CD4-positive, alpha-beta T cell treated with Interleukin-15 for 4 hours (primary cell): ENCODE results near the gene PLAAT5.

ENCODE experiments used
- DNase-seq: peaks from one replicate; pipeline ENCODE4 v3.0.0-alpha.2; 2020; ENCODE audit warnings: low spot score

Gene PLAAT5

DNA sequence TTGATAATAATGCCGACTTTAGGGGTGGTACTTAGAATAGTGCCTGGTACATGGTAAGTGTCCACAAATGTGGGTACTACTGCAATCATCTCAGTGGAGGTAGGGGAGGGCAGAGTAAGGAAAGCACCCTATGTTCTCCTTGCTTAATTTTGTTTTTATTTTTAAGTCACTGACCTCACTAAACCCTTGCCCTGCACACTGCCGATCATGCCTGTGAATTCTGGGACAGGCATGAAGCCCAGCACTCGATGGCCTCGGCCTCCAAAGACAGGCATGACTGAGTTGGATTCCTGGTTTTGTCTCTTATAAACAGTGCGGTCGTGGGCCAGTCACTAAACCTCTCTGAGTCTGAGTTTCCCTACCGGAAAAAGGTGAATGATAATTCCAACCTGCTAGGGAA, 21.8 kb upstream of the PLAAT5 start:
- DNase-seq = no peak

DNA sequence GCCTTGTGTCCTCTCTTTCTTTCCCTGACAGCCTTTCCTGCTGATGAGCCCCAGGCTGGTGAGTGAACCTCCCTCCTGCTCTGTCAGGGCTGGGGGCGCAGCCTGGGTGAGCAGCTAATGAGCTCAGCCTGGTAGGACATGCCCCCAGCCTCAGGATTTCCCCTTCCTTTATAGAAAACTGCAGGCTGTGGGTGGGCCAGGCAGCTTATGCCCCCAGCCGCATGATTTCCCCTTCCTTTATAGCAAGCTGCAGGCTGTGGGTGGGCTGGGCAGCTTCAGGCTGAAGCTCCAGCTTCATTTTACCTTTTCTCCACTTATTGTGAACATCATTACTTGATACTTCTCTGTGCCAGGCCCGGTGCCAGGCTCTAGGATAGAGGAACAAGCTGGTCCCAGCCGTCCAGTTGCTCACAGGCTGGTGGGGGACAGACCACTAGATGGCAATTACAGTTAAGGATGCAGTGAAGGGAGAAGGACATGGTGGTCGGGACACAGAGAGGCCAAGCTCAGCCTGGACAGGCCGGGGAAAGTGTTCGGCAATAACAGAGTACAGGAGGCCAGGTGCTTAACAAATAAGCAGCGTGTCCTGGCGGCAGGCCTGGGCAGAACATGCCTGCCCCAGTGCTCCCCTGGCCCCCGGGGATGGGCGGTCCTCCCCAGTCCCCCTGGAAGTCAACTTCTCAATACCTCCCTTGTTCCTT, 20.2 kb upstream of the PLAAT5 start:
- DNase-seq = no peak

DNA sequence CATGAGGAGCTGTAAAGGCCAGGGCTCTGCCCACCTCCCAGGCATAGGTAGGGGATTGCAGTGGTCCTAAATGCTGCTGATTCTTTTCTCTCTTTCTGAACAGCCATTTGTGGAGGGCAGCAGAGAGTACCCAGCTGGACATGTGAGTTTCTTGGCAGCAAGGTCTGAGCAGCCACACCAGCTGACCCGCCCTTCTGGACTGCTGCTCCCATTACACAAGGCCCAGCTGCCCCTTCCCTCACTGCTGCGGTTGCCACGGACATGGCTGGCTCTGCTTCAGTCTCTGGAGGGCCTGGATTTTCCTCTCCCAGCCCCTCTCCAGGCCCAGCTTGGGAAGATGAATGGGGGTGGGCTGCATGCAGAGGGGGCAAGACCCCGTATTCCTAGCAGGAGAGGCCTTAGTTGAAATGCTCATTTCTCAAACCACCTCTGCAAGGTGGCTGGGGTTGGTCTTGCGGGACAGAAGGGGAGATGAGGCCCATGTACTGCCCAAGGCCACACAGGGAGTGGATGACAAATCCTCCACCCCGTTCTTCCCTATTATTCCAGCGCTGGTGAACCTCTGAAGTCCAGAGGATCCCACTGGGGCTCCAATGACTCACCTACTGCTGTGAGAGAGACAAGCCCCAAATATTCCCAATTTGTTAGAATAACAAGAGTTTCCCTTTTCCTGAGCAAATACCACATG, 19.5 kb upstream of the PLAAT5 start:
- DNase-seq = no peak

DNA sequence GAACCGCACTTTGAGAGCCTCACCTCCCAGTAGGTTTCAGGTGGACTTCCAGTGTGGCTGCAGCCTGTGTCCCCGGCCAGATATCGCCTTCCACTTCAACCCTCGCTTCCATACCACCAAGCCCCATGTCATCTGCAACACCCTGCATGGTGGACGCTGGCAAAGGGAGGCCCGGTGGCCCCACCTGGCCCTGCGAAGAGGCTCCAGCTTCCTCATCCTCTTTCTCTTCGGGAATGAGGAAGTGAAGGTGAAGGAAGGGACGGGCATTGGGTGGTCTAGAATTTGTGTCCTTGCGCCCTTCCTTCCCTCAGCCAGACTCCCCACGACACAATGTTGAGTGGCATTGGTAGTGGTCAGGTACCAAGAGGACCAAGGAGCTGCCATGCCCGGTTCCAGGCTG, 17.8 kb upstream of the PLAAT5 start:
- DNase-seq = no peak

DNA sequence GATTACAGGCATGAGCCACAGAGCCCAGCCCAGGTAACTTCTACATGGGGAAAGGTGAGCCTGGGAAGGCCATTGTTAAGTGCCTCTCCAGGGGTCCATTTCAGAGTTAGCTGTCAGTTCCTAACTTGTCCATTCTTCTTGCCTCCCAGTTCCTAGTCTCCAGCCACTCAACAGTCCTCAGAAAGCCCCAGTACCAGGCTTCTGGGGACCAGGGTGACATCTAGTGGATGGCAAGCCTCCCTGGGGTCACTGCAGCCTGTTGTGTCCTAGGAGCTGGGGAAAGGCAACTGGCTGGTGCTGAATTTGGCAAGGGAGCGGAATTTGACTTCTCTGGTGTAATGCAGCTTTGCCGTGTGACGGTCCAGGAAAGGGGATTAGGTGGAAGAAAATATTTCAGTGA, 17.0 kb upstream of the PLAAT5 start:
- DNase-seq = no peak

DNA sequence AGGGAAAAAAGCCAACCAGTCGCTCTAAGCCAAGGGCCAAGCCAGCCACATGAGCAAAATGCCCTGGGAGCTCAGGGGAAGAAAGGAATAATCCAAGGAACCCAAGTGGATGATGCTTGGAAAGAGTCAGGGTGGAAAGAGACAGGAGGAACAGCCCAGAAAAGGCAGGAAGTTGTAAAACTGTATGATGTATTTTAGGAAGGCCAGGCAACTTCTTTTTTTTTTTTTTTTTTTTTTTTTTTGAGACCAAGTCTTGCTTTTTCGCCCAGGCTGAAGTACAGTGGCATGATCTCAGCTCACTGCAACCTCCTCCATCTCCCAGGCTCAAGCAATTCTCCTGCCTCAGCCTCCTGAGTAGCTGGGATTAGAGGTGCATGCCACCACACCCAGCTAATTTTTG, 16.5 kb upstream of the PLAAT5 start:
- no peak for DNase-seq

DNA sequence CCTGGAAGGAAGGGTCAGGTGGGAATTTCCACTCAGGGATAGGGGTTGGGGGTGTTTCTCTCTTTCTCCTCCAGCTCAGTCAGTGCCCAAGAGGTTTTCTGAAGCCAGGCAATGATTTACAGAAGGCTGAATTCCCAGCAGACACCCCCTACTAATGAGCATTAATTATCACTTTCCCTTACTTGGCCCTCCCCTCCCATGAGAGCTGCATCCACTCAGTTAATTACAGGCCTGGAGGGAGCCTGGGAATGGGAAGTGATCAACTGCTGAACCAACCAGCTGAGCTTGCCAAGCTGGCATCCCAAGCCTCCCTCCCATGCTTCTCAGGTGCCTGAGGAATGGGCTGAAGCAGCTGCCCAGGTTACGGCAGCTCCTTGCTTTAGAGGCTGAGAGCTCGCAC, 15.9 kb upstream of the PLAAT5 start:
- DNase-seq = no peak

DNA sequence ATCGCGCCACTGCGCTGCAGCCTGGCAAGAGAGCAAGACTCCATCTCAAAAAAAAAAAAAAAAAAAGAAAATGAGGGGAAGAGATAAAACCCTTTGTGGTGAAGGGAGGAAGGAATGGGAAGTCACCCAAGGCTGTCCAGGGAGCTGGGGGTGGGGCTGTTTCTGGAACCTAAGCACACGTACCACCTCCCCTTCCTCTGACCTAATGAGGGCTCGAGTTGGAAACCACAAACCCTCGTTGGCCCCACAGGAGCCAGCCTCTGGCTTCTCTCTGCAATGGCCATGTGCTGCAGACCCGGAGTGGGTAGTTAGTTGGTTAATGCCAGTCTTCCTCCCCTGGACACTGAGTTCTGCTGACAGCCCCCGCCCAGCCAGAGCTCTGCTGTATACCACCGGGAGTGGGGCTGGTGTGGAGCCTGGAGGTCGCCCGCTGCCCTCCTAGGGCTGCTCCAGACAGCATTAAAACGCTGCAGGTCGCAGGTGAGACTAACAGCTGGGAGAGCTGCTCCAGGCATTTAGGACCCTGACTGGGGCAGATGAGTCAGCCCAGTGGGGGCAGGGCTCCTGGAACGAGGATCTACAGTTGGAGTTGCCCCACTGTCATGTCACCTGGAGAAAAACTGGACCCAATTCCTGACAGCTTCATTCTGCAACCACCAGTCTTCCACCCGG, 15.0 kb upstream of the PLAAT5 start, which contains the start of gene LGALS12:
LGALS12 (plus strand) TSS at position 228 of the 672 bp plus-strand sequence; CDS start at position 603, 375 bp downstream.
- no peak for DNase-seq

DNA sequence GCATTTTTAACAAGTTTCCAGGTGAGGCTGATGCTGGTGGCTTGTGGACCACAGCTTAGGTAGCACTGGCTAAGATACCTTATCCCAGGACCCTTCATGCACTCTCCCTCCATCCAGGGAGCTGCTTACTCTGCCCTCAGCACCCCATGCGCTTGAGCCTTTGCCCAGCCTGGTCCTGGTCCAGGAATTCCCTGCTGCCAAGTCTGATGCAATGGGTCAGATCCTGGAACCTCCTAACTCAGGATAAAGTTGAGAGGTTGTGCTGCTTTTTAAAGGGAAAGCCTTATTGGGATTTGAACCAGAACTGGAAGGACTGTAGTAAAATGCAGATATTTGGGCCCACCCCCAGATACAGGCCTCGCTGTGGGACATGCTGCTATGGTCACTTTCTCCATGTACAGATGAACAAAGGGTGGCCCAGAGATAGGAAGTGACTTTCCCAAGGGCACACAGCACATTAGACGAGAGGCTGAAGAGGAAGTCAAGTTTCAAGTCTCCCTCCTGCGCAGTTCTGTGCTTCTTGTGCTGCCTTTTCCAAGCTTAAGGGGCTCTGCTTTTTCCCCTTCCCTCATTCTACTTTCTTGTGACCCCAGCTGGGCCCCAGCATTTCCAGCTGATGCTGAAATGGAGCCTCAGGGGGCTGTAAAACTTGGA, 14.1 kb upstream of the PLAAT5 start:
- DNase-seq = no peak

DNA sequence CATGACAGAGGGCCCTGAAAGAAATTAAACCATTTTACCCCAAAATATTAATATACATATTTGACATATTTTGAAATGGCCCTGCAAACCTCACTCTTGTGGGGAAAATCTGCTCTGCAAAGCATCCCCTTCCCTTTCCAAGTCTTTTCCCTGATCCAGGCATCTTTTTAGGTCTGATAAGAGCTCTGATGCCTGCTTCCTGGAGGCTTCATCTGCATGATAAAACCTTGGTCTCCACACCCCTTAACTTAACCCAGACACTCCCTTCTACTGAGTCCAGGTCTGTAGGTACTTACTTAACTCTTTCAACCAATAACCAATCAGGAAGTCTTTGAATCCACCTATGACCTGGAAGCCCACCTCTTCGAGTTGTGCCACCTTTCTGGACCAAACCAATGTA, 13.1 kb upstream of the PLAAT5 start:
- DNase-seq = no peak

DNA sequence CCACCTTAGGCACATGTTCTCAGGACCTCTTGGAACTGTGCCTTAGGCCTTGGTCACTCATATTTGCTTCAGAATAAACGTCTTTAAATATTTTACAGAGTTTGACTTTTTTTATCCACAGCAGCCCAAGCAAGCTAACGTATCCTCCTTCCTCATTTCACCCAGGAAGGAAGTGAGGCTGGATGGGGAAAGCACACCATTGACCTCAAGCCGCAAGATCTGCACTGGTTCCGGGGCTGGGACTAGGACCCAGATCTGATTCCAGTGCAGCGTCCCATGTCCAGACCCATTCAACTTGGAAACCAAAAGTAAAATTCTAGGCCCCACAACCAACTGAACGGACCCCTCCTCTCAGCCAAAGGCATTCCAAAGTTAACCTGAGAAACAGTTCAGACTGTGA, 12.5 kb upstream of the PLAAT5 start:
- no peak for DNase-seq

DNA sequence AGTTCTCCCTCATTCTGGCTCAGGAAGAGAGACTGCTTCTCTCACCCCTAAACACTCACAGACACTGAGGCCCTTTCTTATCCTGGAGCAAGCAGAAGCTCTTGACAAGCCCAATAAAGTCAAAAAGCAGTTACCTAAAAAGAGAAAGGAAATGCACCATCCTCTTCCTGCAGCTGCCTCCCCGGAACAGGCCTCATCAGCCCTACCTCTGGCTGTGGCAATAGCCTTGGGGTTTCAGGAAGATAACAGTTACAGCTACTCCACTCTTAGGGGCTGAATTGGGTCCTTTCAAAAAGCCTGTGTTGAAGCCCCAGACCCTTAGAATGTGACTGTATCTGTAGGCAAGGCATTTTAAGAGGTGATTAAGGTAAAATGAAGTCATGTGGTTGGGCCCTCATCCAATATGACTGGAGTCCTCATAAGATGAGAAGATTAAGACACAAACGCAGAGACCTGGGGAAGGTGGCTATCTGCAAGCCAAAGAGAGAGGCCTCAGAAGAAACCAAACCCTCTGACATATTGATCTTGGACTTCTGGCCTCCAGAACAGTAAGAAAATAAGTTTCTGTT, 11.4 kb upstream of the PLAAT5 start:
- no peak for DNase-seq

DNA sequence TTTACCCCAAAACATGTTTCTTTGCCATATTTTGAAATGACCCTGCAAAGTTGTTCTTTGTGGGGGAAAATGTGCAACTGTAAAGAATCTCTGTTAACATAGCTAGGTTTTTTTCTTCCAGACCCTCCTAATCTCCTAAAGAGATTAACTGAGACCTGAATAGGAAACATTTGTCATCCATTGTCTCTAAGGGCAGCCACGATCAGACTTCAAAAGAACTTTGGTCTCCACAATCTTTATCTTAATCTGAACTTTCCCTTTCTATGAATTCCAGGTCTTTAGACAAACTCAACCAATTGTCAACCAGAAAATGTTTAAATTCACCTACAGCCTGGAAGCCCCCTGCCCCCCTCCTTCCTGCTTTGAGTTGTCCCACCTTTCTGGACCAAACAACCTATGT, 10.3 kb upstream of the PLAAT5 start:
- no peak for DNase-seq

DNA sequence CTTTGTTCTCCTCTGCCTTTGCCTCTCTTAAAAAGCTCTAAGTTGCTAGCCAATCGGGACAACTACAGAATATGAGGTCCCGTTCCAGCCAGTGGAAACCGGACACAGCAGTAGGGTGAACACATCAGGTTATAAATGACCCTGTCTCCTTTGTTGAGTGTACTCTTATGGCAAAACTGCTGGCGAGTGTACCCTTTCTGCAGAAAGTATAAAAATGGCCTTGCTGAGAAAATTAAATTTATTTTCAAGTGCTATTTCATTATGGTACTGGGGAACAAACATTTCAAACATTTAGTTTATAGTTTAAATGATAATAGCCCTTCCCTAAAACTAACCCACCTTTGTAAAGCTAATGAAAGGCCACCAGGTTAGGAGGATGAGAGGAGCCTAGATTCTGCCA, 8.9 kb upstream of the PLAAT5 start:
- DNase-seq = no peak

DNA sequence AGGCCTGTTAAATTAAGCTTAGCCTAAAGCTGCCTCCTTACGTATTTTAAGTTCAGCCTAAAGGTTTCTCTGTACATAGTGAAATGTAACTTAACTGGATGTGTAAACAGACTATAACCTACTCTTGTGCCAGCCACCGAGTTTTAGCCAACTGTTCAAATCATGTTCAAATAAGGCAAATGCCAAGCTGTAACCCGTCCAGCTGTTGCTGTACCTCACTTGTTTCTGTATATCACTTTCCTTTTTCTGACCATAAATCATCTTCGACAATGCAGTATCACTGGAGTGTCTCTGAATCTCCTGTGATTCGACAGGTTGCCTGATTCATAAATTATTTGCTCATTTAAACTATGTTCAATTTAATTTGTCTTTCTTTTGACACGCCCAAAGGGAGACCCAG, 4.0 kb upstream of the PLAAT5 start:
- no peak for DNase-seq

DNA sequence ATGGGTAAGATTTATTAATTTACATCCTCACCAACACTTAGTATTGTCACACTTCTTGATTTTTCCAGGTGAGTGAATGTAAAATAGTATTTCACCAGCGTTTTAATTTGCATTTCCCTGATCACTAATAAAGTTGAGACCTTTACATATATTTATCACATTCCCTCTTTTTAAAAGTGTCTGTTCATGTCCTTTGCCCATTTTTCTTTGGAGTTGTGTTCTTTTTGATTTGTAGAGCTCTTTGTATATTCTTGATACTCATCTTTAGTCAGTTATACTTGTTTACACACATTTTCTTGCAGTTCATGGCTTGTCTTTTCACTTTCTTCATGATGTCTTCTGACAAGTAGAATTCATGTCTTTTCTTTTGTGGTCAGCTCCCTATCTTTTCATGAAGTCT, 2.2 kb upstream of the PLAAT5 start:
- DNase-seq = no peak

DNA sequence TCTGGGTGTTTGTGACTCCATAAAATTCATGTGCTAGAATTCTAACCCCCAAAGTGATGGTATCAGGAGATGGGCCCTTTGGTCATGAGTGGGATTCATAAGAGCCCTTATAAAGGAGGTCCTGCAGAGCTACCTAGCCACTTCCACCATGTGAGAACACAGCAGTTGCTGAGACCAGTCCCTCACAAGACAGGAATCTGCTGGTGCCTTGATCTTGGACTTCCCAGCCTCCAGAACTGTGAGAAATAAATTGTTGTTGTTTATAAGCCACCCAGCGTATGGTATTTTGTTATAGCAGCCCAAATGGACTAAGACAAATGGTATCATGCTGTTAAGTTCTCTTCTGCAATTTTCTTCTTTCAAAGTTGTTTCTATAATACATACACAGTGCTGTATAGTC, 1.5 kb upstream of the PLAAT5 start:
- DNase-seq = no peak

DNA sequence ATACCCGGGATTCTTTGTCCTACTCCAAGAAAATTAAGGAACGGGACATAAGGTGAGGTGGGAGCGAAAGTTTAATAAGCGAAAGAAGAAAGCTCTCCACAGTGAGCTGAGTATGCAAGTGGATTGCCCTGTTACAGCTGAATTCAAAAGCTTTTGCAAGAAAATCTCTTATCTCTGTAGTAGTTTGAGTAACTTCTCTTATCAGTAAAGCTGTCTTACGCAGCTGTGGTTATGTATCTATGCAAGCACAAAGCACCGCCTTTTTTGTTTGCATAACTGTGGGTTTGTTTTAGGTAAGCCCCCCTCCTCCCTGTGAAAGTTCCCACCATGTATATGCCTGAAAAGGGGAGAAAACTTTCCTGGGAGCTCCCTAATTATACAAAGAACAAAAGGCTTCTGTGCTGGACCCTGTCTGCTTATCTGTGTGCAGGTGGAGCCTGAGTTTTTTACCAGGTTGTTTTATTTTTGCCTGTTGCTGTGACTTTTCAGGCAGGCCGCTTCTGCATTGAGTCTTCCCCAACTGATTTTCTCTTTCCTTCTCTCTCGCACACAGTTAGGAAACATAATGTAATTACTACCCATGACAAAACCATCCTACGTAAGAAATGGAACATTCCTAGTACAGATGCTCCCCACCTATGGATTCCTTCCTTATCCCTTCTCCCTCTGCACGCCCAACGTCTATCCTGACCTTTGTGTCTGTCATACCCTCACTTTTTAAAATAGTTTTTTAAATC, 837 bp upstream of the PLAAT5 start:
- no peak for DNase-seq

DNA sequence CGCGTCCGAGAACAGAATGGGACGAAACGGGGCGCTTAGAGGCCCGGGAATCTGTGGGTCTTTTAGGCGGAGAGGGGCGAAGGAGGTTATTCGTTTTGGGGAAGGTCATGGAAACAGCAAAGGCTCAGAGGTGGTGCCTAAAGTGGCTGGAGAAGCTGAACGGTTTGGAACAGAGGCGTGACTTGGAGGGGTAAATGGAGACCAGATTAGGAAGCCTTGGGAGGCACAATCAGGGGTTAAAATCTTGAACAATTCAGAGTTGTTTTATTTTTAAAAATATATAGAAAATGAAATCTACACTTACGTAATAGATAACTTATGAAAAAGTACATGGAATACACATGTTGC, 247 bp upstream of the PLAAT5 start:
- no peak for DNase-seq

DNA sequence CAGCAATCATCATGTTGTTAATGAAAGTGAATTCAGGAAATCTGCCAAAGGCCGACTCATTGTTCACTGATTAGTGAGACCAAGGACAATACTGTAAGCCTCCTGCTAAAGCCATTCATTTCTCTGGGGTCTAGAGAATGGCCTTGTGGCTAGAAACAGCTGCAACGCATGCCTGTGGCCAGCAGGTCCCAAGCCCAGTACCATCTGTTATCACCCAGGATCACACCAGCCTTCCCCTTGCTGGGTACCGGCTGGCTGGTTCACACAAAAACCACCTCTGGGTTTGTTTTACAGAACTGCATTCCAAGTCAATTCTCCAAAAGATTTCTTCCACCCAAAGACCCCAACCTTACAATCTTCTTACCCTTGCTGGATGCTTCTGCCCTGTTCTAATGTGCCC, 1.1 kb downstream of the PLAAT5 start:
- DNase-seq = no peak

DNA sequence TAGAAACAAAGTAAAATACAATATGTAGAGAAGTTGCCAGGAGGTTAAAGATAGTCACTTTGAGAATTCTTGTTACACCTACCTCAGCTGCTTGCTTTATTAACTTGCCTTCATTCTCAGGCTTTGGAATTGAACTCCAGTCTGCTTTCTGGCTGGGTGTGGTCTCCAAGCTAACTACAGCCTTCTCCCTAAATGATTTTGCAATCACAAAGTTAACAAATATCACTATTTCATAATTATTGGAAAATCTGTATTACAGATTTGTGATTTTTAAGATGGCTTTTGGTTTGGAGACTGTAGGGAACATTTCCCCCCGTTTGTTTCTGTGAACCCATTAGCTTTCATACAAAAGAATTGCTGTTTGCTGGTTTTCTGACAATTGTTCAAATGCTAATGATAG, 2.2 kb downstream of the PLAAT5 start:
- DNase-seq = no peak

DNA sequence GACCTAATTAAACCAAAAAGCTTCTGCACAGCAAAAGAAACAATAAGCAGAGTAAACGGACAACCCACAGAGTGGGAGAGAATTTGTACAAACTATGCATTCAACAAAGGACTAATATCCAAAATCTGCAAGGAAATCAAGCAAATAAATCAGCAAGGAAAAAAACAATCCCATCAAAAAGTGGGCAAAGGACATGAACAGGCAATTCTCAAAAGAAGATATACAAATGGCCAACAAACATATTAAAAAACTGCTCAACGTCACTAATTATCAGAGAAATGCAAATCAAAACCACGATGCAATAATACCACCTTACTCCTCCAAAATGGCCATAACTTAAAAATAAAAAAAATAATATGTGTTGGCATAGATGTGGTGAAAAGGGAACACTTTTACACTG, 5.2 kb downstream of the PLAAT5 start:
- no peak for DNase-seq
